Tibial nerve (tissue), 4 donors: ENCODE measurements around the gene ITGAV. TPM values are rescaled to one million over a fixed set of nuclear protein-coding genes. Genes with fewer than 3 reads are reported as not detected.
"Not testable (repeated sequence)": the region's sequence is repeated elsewhere in the genome, so short reads cannot be mapped to it uniquely, and the experiment has no call there.

Source experiments
- DNase-seq, 2 donors: peaks; one replicate each; pipeline ENCODE4 v3.0.0-alpha.2; 2019; ENCODE audit warnings: low spot score in 2 of 2
- H3K27ac ChIP-seq, 4 donors: fragments of 200-600 bp; sonication (generic) in 3 of 4; one replicate each; pipeline ENCODE4 v1.5.1; 2017 to 2019; ENCODE audit warnings: mild to moderate bottlenecking in 1 of 4
- H3K27me3 ChIP-seq, 2 donors: fragments of 200-600 bp; sonication (generic) in 1 of 2; one replicate each; pipeline versions ENCODE4 v1.5.1 to v1.6.0; 2017 to 2019
- H3K36me3 ChIP-seq, 3 donors: fragments of 200-600 bp; sonication (generic); one replicate each; pipeline ENCODE4 v1.5.1; 2018 to 2019
- H3K4me1 ChIP-seq, 4 donors: fragments of 200-600 bp; sonication (generic) in 3 of 4; one replicate each; pipeline ENCODE4 v1.5.1; 2017 to 2019
- H3K4me3 ChIP-seq, 4 donors: fragments of 200-600 bp; sonication (generic) in 3 of 4; one replicate each; pipeline ENCODE4 v1.5.1; 2017 to 2019; ENCODE audit warnings: mild to moderate bottlenecking in 1 of 4, moderate library complexity in 1 of 4
- H3K9me3 ChIP-seq, 4 donors: fragments of 200-600 bp; sonication (generic) in 3 of 4; one replicate each; pipeline ENCODE4 v1.5.1; 2017 to 2019
- CTCF ChIP-seq, 5 experiments: fragments of 200-600 bp in 3 of 5; fragments of 450-650 bp in 2 of 5; sonication (generic) in 3 of 5; IDR thresholded peaks; one replicate each; pipeline ENCODE4 v1.5.1; 2016 to 2019; ENCODE audit warnings: antibody characterized with exemption in 5 of 5, mild to moderate bottlenecking in 3 of 5, moderate library complexity in 2 of 5
- EP300 ChIP-seq, 2 donors: sonication (generic); formaldehyde crosslinking; IDR thresholded peaks; one replicate each; pipeline ENCODE4 v1.6.1; 2017; ENCODE audit warnings: antibody characterized with exemption in 2 of 2, mild to moderate bottlenecking in 1 of 2
- POLR2A ChIP-seq, 2 donors: fragments of 450-650 bp; IDR thresholded peaks; one replicate each; pipeline ENCODE4 v1.6.1; 2017; ENCODE audit warnings: antibody characterized with exemption in 2 of 2, mild to moderate bottlenecking in 2 of 2, moderate library complexity in 2 of 2
- WGBS, 2 donors: methylation state at CpG; one replicate each; pipeline ENCODE4 v1.1.5; 2018; 5-methylcytosine and 5-hydroxymethylcytosine counted together
- total RNA-seq, 4 donors: library from RNA; depleted of rRNA; stranded (reverse); fragments of >200 nt; gene quantifications; one replicate each; pipeline ENCODE4 v1.1.0, GENCODE V29; 2016

The ITGAV gene
- total RNA-seq, 4 donors from 2014 or later = 97.1 to 114 (median 100) TPM

DNA sequence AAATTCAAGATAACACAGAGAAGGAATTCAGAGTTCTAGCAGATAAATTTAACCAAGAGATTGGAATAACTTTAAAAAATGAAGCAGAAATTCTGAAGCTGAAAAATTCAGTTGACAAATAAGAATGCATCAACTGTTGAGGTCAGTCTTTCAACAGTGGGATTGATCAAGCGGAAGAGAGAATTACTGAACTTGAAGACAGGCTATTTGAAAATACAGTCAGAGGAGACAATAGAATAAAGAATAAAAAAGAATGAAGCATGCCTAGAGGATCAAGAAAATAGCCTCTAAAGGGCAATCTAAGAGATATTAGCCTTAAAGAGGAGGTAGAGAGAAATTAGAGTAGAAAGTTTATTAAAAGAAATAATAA is 27.7 kb upstream of the ITGAV start:
- no peak overlapping the region for H3K27ac ChIP-seq
- 91 to 92% methylated on average over 1 of the region's 1 CpG for WGBS, 2 donors
- no peaks in the 10 kb centered on the region for H3K27me3 ChIP-seq
- no peaks in the 10 kb centered on the region for H3K9me3 ChIP-seq
- DNase-seq = no peak
- TF ChIP-seq EP300 (IDR thresholded peaks at IDR 0.05) (no peak), POLR2A (IDR thresholded peaks at IDR 0.05) (no peak), CTCF (IDR thresholded peaks at IDR 0.05) (no peak)
- H3K4me3 ChIP-seq = no peak overlapping the region
- H3K4me1 ChIP-seq = no peaks in the 10 kb centered on the region
- no peaks in the 10 kb centered on the region for H3K36me3 ChIP-seq

GRCh38 chr2:186568600-186568999 is 21.3 kb upstream of the ITGAV start:
- WGBS, 2 donors = 81 to 83% methylated on average over 1 of the region's 1 CpG
- not testable (repeated sequence) for H3K9me3 ChIP-seq, H3K36me3 ChIP-seq, H3K4me3 ChIP-seq, DNase-seq, H3K4me1 ChIP-seq, H3K27me3 ChIP-seq, H3K27ac ChIP-seq

DNA sequence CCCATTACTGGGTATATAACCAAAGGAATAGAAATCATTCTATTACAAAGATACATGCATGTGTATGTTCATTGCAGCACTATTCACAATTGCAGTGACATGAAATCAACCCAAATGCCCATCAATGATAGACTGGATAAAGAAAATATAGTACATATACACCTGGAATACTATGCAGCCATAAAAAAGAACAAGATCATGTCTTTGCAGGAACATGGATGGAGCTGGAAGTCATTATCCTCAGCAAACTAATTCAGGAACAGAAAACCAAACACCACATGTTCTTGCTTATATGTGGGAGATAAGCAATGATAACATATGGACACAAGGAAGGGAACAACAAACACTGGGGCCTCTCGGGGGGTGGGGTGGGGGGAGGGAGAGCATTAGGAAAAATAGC is 20.7 kb upstream of the ITGAV start:
- not testable (repeated sequence) for H3K27ac ChIP-seq, H3K36me3 ChIP-seq, H3K4me1 ChIP-seq, H3K27me3 ChIP-seq, H3K9me3 ChIP-seq, H3K4me3 ChIP-seq, DNase-seq
- 80 to 95% methylated on average over 1 of the region's 1 CpG for WGBS, 2 donors

DNA sequence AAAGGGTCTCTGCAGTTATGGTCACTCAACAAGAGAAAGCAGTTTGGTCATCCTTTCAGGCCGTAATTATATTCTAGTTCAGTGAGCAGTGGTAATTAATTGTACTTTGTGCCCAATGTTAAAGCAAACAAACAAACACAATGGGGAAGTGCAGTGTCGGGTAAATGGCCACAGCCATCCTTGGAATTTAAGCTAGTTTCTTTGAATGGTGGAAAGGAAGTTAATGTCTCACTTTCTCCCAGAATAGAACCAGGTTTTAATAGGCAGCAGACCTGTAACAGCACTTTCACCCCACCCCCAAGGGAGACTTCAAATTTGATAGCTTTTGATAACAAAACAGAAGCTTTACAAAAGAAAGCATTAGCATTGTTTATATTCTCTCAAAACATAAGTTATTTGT is 20.0 kb upstream of the ITGAV start:
- TF ChIP-seq CTCF (IDR thresholded peaks at IDR 0.05) (no peak), POLR2A (IDR thresholded peaks at IDR 0.05) (no peak), EP300 (IDR thresholded peaks at IDR 0.05) (no peak)
- no peak overlapping the region for H3K4me3 ChIP-seq
- no peaks in the 10 kb centered on the region for H3K27me3 ChIP-seq
- H3K36me3 ChIP-seq = no peaks in the 10 kb centered on the region
- H3K9me3 ChIP-seq = no peaks in the 10 kb centered on the region
- WGBS, 2 donors = 48 to 61% methylated on average over 2 of the region's 2 CpGs
- H3K27ac ChIP-seq = no peak overlapping the region
- H3K4me1 ChIP-seq = peaks cover 0 to 4% (median 0%) of the 10 kb centered on the region in 4 donors
- DNase-seq = no peak

DNA sequence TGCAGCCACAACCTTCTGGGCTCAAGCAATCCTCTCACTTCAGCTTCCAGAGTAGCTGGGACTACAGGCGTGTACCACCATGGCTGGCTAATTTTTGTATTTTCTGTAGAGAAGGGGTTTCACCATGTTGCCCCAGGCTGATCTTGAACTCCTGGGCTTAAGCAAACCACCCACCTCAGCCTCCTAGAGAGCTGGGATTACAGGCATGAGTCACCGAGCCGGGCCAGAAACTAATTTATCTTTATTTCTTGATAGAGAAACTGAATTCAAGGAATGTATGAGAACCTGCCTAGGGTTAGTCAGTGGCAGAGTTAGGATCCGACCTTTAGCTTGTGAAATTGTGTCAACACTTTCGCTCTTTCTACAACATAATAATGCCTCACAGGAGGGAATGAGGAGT is 19.3 kb upstream of the ITGAV start:
- Histone ChIP-seq H3K4me3 (no peak overlapping the region), H3K4me1 (peaks cover 0 to 11% (median under 1%) of the 10 kb centered on the region in 4 donors), H3K27me3 (no peaks in the 10 kb centered on the region), H3K9me3 (no peaks in the 10 kb centered on the region), H3K27ac (no peak overlapping the region), H3K36me3 (no peaks in the 10 kb centered on the region)
- DNase-seq = no peak
- 71 to 73% methylated on average over 5 of the region's 5 CpGs for WGBS, 2 donors
- no peak for TF ChIP-seq POLR2A (IDR thresholded peaks at IDR 0.05)
- no peak for TF ChIP-seq CTCF (IDR thresholded peaks at IDR 0.05)
- no peak for TF ChIP-seq EP300 (IDR thresholded peaks at IDR 0.05)

- Histone ChIP-seq H3K36me3 (no peaks in the 10 kb centered on the region), H3K27me3 (no peaks in the 10 kb centered on the region), H3K4me1 (peaks cover 0 to 15% (median 2%) of the 10 kb centered on the region in 4 donors), H3K27ac (no peak overlapping the region), H3K4me3 (no peak overlapping the region), H3K9me3 (no peaks in the 10 kb centered on the region)
- no peak for DNase-seq
- TF ChIP-seq EP300 (IDR thresholded peaks at IDR 0.05) (no peak), CTCF (IDR thresholded peaks at IDR 0.05) (no peak), POLR2A (IDR thresholded peaks at IDR 0.05) (no peak)
- 88 to 89% methylated on average over 5 of the region's 5 CpGs for WGBS, 2 donors
Observed at GRCh38 chr2:186572705-186573104, 17.2 kb upstream of the ITGAV start.
